ENCODE measurements around the gene PCDHGA3.

DNA sequence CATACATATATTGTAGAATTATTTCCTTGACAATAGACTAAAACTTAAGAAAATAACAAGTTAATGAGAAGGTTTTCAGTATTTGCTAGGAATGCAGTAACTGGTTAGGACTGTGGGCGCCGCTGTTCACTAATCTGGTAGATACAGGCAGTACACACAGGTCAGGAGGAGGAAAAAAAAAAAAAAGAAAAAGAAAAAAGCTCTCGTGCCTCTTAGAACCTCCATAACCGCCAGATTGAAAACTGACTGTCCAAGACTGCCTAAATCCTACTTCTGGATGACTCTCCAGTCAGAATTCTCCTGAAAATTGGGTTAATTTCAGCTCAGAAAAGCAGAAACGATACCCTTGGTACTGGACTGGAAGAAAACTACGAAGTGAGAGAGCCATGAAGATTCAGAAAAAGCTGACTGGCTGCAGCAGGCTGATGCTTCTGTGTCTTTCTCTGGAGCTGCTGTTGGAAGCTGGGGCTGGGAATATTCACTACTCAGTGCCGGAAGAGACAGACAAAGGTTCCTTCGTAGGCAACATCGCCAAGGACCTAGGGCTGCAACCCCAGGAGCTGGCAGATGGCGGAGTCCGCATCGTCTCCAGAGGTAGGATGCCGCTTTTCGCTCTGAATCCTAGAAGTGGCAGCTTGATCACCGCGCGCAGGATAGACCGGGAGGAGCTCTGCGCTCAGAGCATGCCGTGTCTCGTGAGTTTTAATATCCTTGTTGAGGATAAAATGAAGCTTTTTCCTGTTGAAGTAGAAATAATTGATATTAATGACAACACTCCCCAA is 13.1 kb upstream of the PCDHGA3 start, which contains the start of gene PCDHGA1:
- TF ChIP-seq, protein P1, sequence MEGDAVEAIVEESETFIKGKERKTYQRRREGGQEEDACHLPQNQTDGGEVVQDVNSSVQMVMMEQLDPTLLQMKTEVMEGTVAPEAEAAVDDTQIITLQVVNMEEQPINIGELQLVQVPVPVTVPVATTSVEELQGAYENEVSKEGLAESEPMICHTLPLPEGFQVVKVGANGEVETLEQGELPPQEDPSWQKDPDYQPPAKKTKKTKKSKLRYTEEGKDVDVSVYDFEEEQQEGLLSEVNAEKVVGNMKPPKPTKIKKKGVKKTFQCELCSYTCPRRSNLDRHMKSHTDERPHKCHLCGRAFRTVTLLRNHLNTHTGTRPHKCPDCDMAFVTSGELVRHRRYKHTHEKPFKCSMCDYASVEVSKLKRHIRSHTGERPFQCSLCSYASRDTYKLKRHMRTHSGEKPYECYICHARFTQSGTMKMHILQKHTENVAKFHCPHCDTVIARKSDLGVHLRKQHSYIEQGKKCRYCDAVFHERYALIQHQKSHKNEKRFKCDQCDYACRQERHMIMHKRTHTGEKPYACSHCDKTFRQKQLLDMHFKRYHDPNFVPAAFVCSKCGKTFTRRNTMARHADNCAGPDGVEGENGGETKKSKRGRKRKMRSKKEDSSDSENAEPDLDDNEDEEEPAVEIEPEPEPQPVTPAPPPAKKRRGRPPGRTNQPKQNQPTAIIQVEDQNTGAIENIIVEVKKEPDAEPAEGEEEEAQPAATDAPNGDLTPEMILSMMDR (IDR thresholded peaks at IDR 0.05), result peak in 1 of 6 experiments; percentile 11
- TF ChIP-seq POLR2A (IDR thresholded peaks at IDR 0.05), result no peak

Data from Peyer's patch (tissue), 4 donors.